ENCODE results near the gene GEMIN8.

- TF ChIP-seq, protein P1, sequence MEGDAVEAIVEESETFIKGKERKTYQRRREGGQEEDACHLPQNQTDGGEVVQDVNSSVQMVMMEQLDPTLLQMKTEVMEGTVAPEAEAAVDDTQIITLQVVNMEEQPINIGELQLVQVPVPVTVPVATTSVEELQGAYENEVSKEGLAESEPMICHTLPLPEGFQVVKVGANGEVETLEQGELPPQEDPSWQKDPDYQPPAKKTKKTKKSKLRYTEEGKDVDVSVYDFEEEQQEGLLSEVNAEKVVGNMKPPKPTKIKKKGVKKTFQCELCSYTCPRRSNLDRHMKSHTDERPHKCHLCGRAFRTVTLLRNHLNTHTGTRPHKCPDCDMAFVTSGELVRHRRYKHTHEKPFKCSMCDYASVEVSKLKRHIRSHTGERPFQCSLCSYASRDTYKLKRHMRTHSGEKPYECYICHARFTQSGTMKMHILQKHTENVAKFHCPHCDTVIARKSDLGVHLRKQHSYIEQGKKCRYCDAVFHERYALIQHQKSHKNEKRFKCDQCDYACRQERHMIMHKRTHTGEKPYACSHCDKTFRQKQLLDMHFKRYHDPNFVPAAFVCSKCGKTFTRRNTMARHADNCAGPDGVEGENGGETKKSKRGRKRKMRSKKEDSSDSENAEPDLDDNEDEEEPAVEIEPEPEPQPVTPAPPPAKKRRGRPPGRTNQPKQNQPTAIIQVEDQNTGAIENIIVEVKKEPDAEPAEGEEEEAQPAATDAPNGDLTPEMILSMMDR (IDR thresholded peaks at IDR 0.05): no peak
- no peak for TF ChIP-seq POLR2A (IDR thresholded peaks at IDR 0.05)
These were observed 46.0 kb downstream of the GEMIN8 start for GRCh38 chrX:13983734-13984133.
